ENCODE measurements around the gene TSEN15.

- TF ChIP-seq POLR2A (IDR thresholded peaks at IDR 0.05) (no peak), CTCF (IDR thresholded peaks at IDR 0.05) (no peak)
Observed at GRCh38 chr1:184034761-184035379, 16.7 kb upstream of the TSEN15 start.

Data from heart left ventricle (tissue), 13 donors.